ENCODE results near the gene SLC24A4. TPM values are rescaled to one million over a fixed set of nuclear protein-coding genes. Genes with fewer than 3 reads are reported as not detected.

SLC24A4 gene
- total RNA-seq, 1 donor from 2014 or later = not detected

DNA sequence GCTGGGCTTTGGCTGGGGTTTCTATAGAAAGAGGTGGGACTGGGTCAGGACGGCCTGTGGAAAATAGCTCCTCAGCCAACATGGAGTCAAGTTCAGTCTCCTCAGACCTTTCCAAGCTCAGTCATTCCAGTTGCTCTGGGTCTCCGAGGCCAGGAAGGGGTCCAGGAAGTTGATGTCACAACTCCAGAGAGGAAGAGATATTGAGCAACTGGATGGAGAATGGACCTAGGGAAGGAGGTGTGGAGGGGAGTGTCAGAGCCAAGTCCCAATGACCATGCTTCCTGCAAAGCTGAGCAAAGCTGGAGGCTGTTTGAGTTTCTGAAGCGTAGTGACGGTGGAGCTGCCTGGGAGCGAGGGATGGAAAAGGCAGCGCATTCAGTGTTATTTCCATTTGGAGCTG is 86.1 kb downstream of the SLC24A4 start:
- intact Hi-C loops (cut with micrococcal nuclease) = no loop called here
- Mint-ChIP-seq H3K9me3 (peaks cover 9% of the 10 kb centered on the region), H3K4me3 (no peak overlapping the region), H3K36me3 (ENCODE audit: low read depth) (no peaks in the 10 kb centered on the region), H3K27me3 (peaks cover 10% of the 10 kb centered on the region), H3K27ac (no peak overlapping the region), H3K4me1 (no peaks in the 10 kb centered on the region)
- DNase-seq = no peak

- Mint-ChIP-seq H3K36me3 (ENCODE audit: low read depth) (no peaks in the 10 kb centered on the region), H3K9me3 (peaks cover 9% of the 10 kb centered on the region), H3K27ac (no peak overlapping the region), H3K4me1 (no peaks in the 10 kb centered on the region), H3K4me3 (no peak overlapping the region), H3K27me3 (peaks cover 10% of the 10 kb centered on the region)
- intact Hi-C loops (cut with micrococcal nuclease) = no loop called here
- no peak for DNase-seq
Observed at GRCh38 chr14:92411135-92411534, 88.2 kb downstream of the SLC24A4 start.

DNA sequence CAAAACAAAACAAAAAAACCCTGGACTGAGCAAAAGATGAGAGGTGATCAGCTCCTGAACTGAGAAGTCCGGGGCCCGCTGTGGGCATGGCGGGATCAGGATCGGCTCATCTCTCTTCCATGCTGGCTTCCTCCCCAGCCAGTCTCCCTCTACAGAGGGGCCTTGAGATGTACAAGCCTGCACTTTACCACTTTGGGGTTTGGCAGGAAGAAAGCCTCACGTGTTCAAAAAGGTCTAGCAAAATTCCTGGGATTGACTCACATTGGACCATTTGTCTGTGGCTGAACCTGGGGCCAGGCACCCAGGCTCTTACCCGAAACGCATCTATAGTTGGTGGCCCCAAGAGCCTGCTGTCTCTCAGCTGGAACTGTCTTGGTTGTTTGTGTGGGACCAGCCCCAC is 89.0 kb downstream of the SLC24A4 start:
- Mint-ChIP-seq H3K27me3 (peaks cover 10% of the 10 kb centered on the region), H3K27ac (no peak overlapping the region), H3K4me3 (no peak overlapping the region), H3K9me3 (peaks cover 6% of the 10 kb centered on the region), H3K36me3 (ENCODE audit: low read depth) (no peaks in the 10 kb centered on the region), H3K4me1 (no peaks in the 10 kb centered on the region)
- intact Hi-C loops (cut with micrococcal nuclease) = no loop called here
- DNase-seq = no peak

- intact Hi-C loops (cut with micrococcal nuclease) = no loop called here
- H3K27me3 Mint-ChIP-seq = peaks cover 10% of the 10 kb centered on the region
- H3K27ac Mint-ChIP-seq = no peak overlapping the region
- no peak for DNase-seq
- no peaks in the 10 kb centered on the region for H3K36me3 Mint-ChIP-seq (ENCODE audit: low read depth)
- H3K9me3 Mint-ChIP-seq = no peaks in the 10 kb centered on the region
- H3K4me3 Mint-ChIP-seq = no peak overlapping the region
- H3K4me1 Mint-ChIP-seq = no peaks in the 10 kb centered on the region
Observed at GRCh38 chr14:92412912-92413311, 89.9 kb downstream of the SLC24A4 start.

DNA sequence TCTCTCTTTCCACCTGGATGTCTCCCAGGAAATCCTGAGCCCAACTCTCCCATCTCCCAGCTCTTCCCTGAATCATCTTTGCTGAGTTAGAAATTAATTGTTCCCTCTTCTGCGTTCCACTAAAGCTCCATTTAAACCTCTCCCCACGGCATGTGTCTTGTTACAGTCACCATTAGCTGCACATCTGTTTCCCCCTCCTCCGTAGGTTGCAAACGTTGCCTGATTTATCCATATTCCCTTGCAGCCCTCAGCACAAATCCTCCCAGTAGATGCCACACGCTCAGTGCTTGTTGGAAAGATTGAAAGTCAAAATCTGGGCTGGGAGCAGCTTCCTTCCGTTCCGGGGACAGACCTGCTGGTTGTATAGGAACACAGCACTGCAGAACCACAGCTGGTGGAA is 90.4 kb downstream of the SLC24A4 start:
- no peak overlapping the region for H3K27ac Mint-ChIP-seq
- no peak overlapping the region for H3K4me3 Mint-ChIP-seq
- H3K9me3 Mint-ChIP-seq = no peaks in the 10 kb centered on the region
- no peaks in the 10 kb centered on the region for H3K36me3 Mint-ChIP-seq (ENCODE audit: low read depth)
- no peak for DNase-seq
- no peaks in the 10 kb centered on the region for H3K4me1 Mint-ChIP-seq
- H3K27me3 Mint-ChIP-seq = peaks cover 10% of the 10 kb centered on the region
- intact Hi-C loops (cut with micrococcal nuclease) = no loop called here

GRCh38 chr14:92414690-92415445 is 91.9 kb downstream of the SLC24A4 start:
- Mint-ChIP-seq H3K9me3 (no peaks in the 10 kb centered on the region), H3K27ac (no peak overlapping the region), H3K4me1 (no peaks in the 10 kb centered on the region), H3K36me3 (ENCODE audit: low read depth) (no peaks in the 10 kb centered on the region), H3K27me3 (peaks cover 10% of the 10 kb centered on the region), H3K4me3 (no peak overlapping the region)
- intact Hi-C loops (cut with micrococcal nuclease) = no loop called here
- DNase-seq = no peak

DNA sequence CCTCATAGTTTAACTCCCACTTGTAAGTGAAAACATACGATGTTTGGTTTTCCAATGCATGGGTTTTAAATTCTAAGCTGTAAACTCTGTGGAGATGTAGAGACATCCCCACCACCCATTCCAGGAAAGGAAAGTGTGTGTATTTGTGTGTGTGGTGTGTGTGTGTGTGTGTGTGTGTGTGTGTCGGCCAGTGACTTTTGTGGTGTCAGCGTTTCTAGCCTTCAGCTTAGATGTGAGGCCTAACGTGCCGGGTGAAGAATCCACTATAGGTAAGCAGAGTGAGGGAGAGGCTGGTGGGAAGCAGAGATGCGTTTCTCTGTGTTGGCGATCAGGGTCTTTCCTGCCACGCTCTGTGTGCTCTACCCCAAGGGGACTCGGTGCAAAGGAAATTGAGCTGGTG is 93.0 kb downstream of the SLC24A4 start:
- no peak for DNase-seq
- peaks cover 10% of the 10 kb centered on the region for H3K27me3 Mint-ChIP-seq
- H3K4me3 Mint-ChIP-seq = no peak overlapping the region
- H3K27ac Mint-ChIP-seq = no peak overlapping the region
- no peaks in the 10 kb centered on the region for H3K36me3 Mint-ChIP-seq (ENCODE audit: low read depth)
- H3K4me1 Mint-ChIP-seq = no peaks in the 10 kb centered on the region
- H3K9me3 Mint-ChIP-seq = no peaks in the 10 kb centered on the region
- intact Hi-C loops (cut with micrococcal nuclease) = no loop called here

DNA sequence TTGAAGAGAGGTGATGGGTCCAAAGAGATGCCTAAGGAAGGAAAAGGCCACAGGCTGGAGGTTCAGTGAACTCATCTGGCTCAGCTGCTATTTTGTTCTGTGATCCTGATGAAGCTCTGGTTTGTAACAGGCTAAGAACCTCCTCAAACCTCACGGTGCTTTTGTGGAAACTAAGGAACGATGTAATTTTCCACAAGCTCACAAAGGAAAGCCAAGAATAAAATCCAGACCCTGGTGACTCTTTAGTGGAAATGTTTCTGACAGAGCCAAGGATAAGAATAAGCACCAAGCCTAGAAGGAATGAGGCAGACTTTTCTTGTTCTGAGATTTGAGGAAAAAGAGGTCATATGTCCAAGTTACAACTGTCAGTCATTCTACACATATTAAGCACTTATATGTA is 93.6 kb downstream of the SLC24A4 start:
- intact Hi-C loops (cut with micrococcal nuclease) = no loop called here
- Mint-ChIP-seq H3K27me3 (peaks cover 10% of the 10 kb centered on the region), H3K9me3 (no peaks in the 10 kb centered on the region)

DNA sequence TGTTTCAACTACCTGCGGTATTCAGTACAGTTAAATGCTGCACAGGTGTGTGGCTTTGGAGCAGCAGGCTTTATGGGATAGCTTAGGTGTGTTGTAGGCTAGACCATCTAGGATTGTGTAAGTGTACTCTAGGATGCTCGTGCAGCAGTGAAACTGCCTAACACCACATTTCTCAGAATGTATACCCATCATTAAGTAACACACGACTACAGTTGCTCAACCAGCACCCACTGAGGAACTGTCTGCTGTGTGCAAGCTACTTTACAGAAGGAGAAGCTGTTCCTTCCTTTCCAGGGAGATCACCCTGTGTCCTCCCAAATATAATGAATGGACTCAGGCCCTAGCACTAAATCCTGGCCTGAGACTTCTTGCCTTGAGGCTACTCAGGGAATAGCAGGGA is 94.8 kb downstream of the SLC24A4 start:
- no peaks in the 10 kb centered on the region for H3K36me3 Mint-ChIP-seq (ENCODE audit: low read depth)
- no peak overlapping the region for H3K4me3 Mint-ChIP-seq

More for the DNA sequence above, 93.6 kb downstream of the SLC24A4 start:
- DNase-seq = no peak
- Mint-ChIP-seq H3K4me1 (no peaks in the 10 kb centered on the region), H3K36me3 (ENCODE audit: low read depth) (no peaks in the 10 kb centered on the region), H3K27ac (no peak overlapping the region), H3K4me3 (no peak overlapping the region)

DNA sequence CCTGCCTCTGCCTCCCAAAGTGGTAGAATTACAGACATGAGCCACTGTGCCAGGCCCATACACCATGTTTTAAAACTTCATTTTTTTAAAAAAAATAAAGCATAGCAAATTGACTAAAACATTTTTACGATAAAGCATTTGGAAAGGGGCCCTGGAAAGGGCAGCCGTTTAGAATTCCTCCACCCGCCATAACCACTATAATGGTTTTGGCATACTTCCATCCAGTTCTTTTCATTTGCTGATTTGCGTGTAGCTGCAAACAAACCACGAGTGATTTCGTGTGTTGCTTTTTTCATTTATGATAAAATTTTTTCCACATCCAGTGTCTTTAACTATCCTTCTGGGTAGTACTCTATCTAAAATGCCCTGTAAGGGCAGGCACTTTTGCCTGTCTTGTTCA is 98.8 kb downstream of the SLC24A4 start:
- Mint-ChIP-seq H3K4me3 (no peak overlapping the region), H3K27me3 (peaks cover 2% of the 10 kb centered on the region), H3K9me3 (no peaks in the 10 kb centered on the region), H3K36me3 (ENCODE audit: low read depth) (no peaks in the 10 kb centered on the region), H3K27ac (no peak overlapping the region), H3K4me1 (peaks cover 2% of the 10 kb centered on the region)
- DNase-seq = no peak
- intact Hi-C loops (cut with micrococcal nuclease) = no loop called here

More for the DNA sequence above, 94.8 kb downstream of the SLC24A4 start:
- Mint-ChIP-seq H3K9me3 (no peaks in the 10 kb centered on the region), H3K4me1 (no peaks in the 10 kb centered on the region), H3K27ac (no peak overlapping the region), H3K27me3 (peaks cover 6% of the 10 kb centered on the region)
- intact Hi-C loops (cut with micrococcal nuclease) = no loop called here
- DNase-seq = no peak

- no peak for DNase-seq
- H3K9me3 Mint-ChIP-seq = no peaks in the 10 kb centered on the region
- peaks cover 2% of the 10 kb centered on the region for H3K4me1 Mint-ChIP-seq
- intact Hi-C loops (cut with micrococcal nuclease) = no loop called here
- peaks cover 4% of the 10 kb centered on the region for H3K27me3 Mint-ChIP-seq
- H3K4me3 Mint-ChIP-seq = no peak overlapping the region
- H3K27ac Mint-ChIP-seq = no peak overlapping the region
- no peaks in the 10 kb centered on the region for H3K36me3 Mint-ChIP-seq (ENCODE audit: low read depth)
Observed at GRCh38 chr14:92425101-92425500, 102.1 kb downstream of the SLC24A4 start.

- no peaks in the 10 kb centered on the region for H3K36me3 Mint-ChIP-seq (ENCODE audit: low read depth)
- DNase-seq = no peak
- no peak overlapping the region for H3K4me3 Mint-ChIP-seq
- intact Hi-C loops (cut with micrococcal nuclease) = no loop called here
- peaks cover 6% of the 10 kb centered on the region for H3K27me3 Mint-ChIP-seq
- H3K27ac Mint-ChIP-seq = no peak overlapping the region
- peaks cover 2% of the 10 kb centered on the region for H3K4me1 Mint-ChIP-seq
- H3K9me3 Mint-ChIP-seq = no peaks in the 10 kb centered on the region
Observed at GRCh38 chr14:92426237-92426636, 103.3 kb downstream of the SLC24A4 start.

GRCh38 chr14:92427096-92427495 is 104.1 kb downstream of the SLC24A4 start:
- Mint-ChIP-seq H3K27ac (no peak overlapping the region), H3K4me3 (no peak overlapping the region), H3K27me3 (peaks cover 6% of the 10 kb centered on the region), H3K36me3 (ENCODE audit: low read depth) (no peaks in the 10 kb centered on the region), H3K4me1 (peaks cover 2% of the 10 kb centered on the region), H3K9me3 (no peaks in the 10 kb centered on the region)
- intact Hi-C loops (cut with micrococcal nuclease) = no loop called here
- DNase-seq = no peak

DNA sequence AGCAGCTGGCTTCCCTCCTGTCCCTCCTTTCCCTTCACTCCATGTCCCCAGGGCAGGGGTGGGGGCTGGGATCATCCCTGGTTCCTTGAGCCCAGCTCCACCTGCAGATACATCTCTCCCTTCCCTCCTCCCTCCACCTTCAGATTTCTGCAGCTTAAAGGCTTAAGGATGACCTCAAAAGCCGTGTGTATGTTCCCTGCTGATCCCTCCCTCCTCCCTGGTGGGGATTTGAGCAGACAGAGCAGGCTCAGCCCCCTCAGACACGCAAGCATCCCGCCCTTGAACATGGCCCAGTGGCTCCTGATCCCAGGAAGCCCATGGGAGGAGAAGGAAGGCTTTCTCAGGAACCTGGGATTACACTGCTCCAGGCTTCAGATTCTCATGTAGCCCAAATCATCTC is 107.7 kb downstream of the SLC24A4 start:
- intact Hi-C loops (cut with micrococcal nuclease) = no loop called here
- DNase-seq = no peak
- Mint-ChIP-seq H3K27me3 (peaks cover 6% of the 10 kb centered on the region), H3K27ac (no peak overlapping the region), H3K4me3 (no peak overlapping the region), H3K9me3 (no peaks in the 10 kb centered on the region), H3K4me1 (peaks cover 2% of the 10 kb centered on the region), H3K36me3 (ENCODE audit: low read depth) (no peaks in the 10 kb centered on the region)

GRCh38 chr14:92431199-92431725 is 108.3 kb downstream of the SLC24A4 start:
- H3K9me3 Mint-ChIP-seq = no peaks in the 10 kb centered on the region
- H3K4me1 Mint-ChIP-seq = no peaks in the 10 kb centered on the region
- DNase-seq = no peak
- H3K4me3 Mint-ChIP-seq = no peak overlapping the region
- H3K36me3 Mint-ChIP-seq (ENCODE audit: low read depth) = no peaks in the 10 kb centered on the region
- intact Hi-C loops (cut with micrococcal nuclease) = no loop called here
- peaks cover 4% of the 10 kb centered on the region for H3K27me3 Mint-ChIP-seq
- no peak overlapping the region for H3K27ac Mint-ChIP-seq

Measured in activated CD4-positive, alpha-beta T cell treated with anti-CD3 and anti-CD28 coated beads, Interleukin-2, amount 10 ng/mL, durations not matched to agents 24 days and 14 days (primary cell).